Transverse colon (tissue), 4 donors: ENCODE measurements around the gene MRPS31. TPM values are rescaled to one million over a fixed set of nuclear protein-coding genes. Genes with fewer than 3 reads are reported as not detected.

Source experiments
- DNase-seq: peaks from one replicate; pipeline ENCODE4 v3.0.0-alpha.2; 2019
- H3K27ac ChIP-seq, 4 donors: fragments of 200-600 bp; sonication (generic); 2 replicates each; pipeline ENCODE4 v1.5.1; 2016 to 2018; ENCODE audit warnings: inconsistent platforms in 4 of 4
- H3K27me3 ChIP-seq: fragments of 200-600 bp; sonication (generic); 2 replicates; pipeline ENCODE4 v1.5.1; 2017; ENCODE audit warnings: inconsistent platforms
- H3K36me3 ChIP-seq, 4 donors: fragments of 200-600 bp; sonication (generic); 2 replicates each; pipeline ENCODE4 v1.5.1; 2017 to 2019; ENCODE audit warnings: inconsistent platforms in 4 of 4
- H3K4me1 ChIP-seq, 4 donors: fragments of 200-600 bp; sonication (generic); 2 replicates each; pipeline ENCODE4 v1.5.1; 2017 to 2020; ENCODE audit warnings: inconsistent platforms in 4 of 4
- H3K4me3 ChIP-seq, 4 donors: fragments of 200-600 bp; sonication (generic); 1 replicate in 1 of 4; 2 replicates in 3 of 4; pipeline versions ENCODE4 v1.5.1 to v1.6.1; 2017 to 2019; ENCODE audit warnings: inconsistent platforms in 4 of 4
- H3K9me3 ChIP-seq, 2 donors: fragments of 200-600 bp; sonication (generic); 2 replicates each; pipeline ENCODE4 v1.5.1; 2017 to 2019; ENCODE audit warnings: inconsistent platforms in 2 of 2
- CTCF ChIP-seq, 5 experiments: fragments of 200-600 bp in 3 of 5; fragments of 450-650 bp in 2 of 5; sonication (generic) in 3 of 5; IDR thresholded peaks; 1 replicate in 2 of 5; 2 replicates in 3 of 5; pipeline ENCODE4 v1.5.1; 2016 to 2017; ENCODE audit warnings: antibody characterized with exemption in 5 of 5, inconsistent platforms in 3 of 5, mild to moderate bottlenecking in 2 of 5, moderate library complexity in 1 of 5
- EP300 ChIP-seq: sonication (generic); formaldehyde crosslinking; IDR thresholded peaks from one replicate; pipeline ENCODE4 v1.6.1; 2017; ENCODE audit warnings: antibody characterized with exemption, low read depth
- POLR2A ChIP-seq: fragments of 450-650 bp; IDR thresholded peaks from one replicate; pipeline ENCODE4 v1.6.1; 2016; ENCODE audit warnings: antibody characterized with exemption, mild to moderate bottlenecking, moderate library complexity
- POLR2AphosphoS5 ChIP-seq, 3 donors: sonication (generic); formaldehyde crosslinking; IDR thresholded peaks; one replicate each; pipeline ENCODE4 v1.6.1; 2016; ENCODE audit warnings: antibody characterized with exemption in 3 of 3
- WGBS, 2 donors: methylation state at CpG; one replicate each; pipeline ENCODE4 v1.1.5; 2018; ENCODE audit warnings: low coverage in 1 of 2; 5-methylcytosine and 5-hydroxymethylcytosine counted together
- in situ Hi-C, 4 donors: fragments of 200-750 bp; cut with MboI; loops; one replicate each; pipeline versions ENCODE4 v1.15.0 to v1.15.1; 2017; ENCODE audit warnings: low sequenced_read_pairs in 3 of 4, low pct_ligation_motif_present in 1 of 4, low pct_unique_long_range_greater_than_20kb in 1 of 4
- intact Hi-C: fragments of 100-400 bp; cut with DNase I; formaldehyde crosslinking; loops from one replicate; pipeline ENCODE4 v1.15.1; 2023; ENCODE audit warnings: low total_unique reads
- total RNA-seq, 4 donors: library from RNA; depleted of rRNA; stranded (reverse); fragments of >200 nt; gene quantifications; one replicate each; pipeline ENCODE4 v1.1.0, GENCODE V29; 2016

MRPS31 gene
- total RNA-seq, 4 donors from 2014 or later, result 16.1 to 50.2 (median 25.0) TPM

DNA sequence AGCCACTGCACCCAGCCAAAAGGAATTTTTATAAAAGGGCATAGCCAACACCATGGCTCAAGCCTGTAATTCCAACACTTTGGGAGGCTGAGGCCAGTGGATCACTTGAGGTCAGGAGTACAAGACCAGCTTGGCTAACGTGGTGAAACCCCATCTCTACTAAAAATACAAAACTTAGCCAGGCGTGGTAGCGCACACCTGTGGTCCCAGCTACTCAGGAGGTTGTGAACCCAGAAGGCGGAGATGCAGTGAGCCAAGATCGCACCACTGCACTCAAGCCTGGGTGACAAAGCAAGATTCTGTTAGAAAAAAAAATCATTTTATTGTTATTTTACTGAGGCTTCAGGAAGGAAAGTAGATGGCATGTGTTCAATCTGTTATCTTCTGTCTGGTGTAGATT, 73.3 kb downstream of the MRPS31 start:
- H3K4me1 ChIP-seq, result no peaks in the 10 kb centered on the region
- peak; percentile 14 for DNase-seq
- H3K27ac ChIP-seq, result no peak overlapping the region
- no peaks in the 10 kb centered on the region for H3K36me3 ChIP-seq
- 69 to 91% methylated on average over 5 of the region's 5 CpGs for WGBS, 2 donors
- H3K27me3 ChIP-seq, result no peaks in the 10 kb centered on the region
- H3K9me3 ChIP-seq, result no peaks in the 10 kb centered on the region
- in situ Hi-C loops, result loop anchor here (25.0 kb wide), 3 partner anchors 760 to 1010 kb away; no protein-coding TSS in a partner anchor
- no peak overlapping the region for H3K4me3 ChIP-seq
- TF ChIP-seq CTCF (IDR thresholded peaks at IDR 0.05), result no peak
- TF ChIP-seq POLR2A, result no peak
- no peak for TF ChIP-seq POLR2AphosphoS5 (IDR thresholded peaks at IDR 0.05)
- TF ChIP-seq EP300, result no peak
- intact Hi-C loops, result no loop called here

DNA sequence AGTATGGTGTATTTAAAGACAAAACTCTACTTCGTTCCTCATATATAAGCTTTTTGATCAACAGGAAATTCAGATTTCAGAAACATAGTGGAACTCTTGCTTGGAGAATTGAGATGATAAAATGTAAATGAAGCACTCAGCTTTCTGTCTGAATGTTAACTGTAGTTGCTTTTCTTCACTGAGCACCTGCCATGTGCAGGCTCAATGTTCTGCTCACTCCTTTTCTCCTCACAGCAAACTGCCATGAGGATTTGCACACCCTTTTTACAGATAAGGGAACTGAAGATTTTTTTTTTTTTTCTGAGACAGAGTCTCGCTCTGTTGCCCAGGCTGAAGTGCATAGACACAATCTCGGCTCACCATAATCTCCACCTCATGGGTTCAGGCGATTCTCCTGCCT, 76.6 kb downstream of the MRPS31 start:
- Histone ChIP-seq H3K4me1 (no peaks in the 10 kb centered on the region), H3K4me3 (no peak overlapping the region), H3K9me3 (no peaks in the 10 kb centered on the region), H3K27me3 (no peaks in the 10 kb centered on the region), H3K27ac (no peak overlapping the region), H3K36me3 (no peaks in the 10 kb centered on the region)
- DNase-seq, result no peak
- WGBS, 2 donors, result 90 to 91% methylated on average over 4 of the region's 4 CpGs
- no peak for TF ChIP-seq POLR2AphosphoS5 (IDR thresholded peaks at IDR 0.05)
- no peak for TF ChIP-seq EP300
- TF ChIP-seq CTCF (IDR thresholded peaks at IDR 0.05), result no peak
- no peak for TF ChIP-seq POLR2A
- in situ Hi-C loops (loop anchor here (25.0 kb wide), 3 partner anchors 757 to 1007 kb away; no protein-coding TSS in a partner anchor), intact Hi-C loops (no loop called here)

- DNase-seq, result no peak
- Histone ChIP-seq H3K4me3 (no peak overlapping the region), H3K4me1 (no peaks in the 10 kb centered on the region), H3K27me3 (no peaks in the 10 kb centered on the region), H3K36me3 (no peaks in the 10 kb centered on the region), H3K9me3 (no peaks in the 10 kb centered on the region), H3K27ac (no peak overlapping the region)
- intact Hi-C loops (no loop called here), in situ Hi-C loops (loop anchor here (25.0 kb wide), 3 partner anchors 756 to 1006 kb away; no protein-coding TSS in a partner anchor)
- WGBS, 2 donors, result 67 to 73% methylated on average over 1 to 2 of the region's 2 CpGs
- TF ChIP-seq POLR2AphosphoS5 (IDR thresholded peaks at IDR 0.05) (no peak), EP300 (no peak), CTCF (IDR thresholded peaks at IDR 0.05) (no peak), POLR2A (no peak)
Observed at GRCh38 chr13:40692946-40693345, 78.0 kb downstream of the MRPS31 start.

- Histone ChIP-seq H3K36me3 (no peaks in the 10 kb centered on the region), H3K27me3 (no peaks in the 10 kb centered on the region), H3K27ac (no peak overlapping the region), H3K4me1 (no peaks in the 10 kb centered on the region), H3K9me3 (no peaks in the 10 kb centered on the region), H3K4me3 (no peak overlapping the region)
- no peak for TF ChIP-seq POLR2A
- TF ChIP-seq CTCF (IDR thresholded peaks at IDR 0.05), result no peak
- TF ChIP-seq EP300, result no peak
- no peak for TF ChIP-seq POLR2AphosphoS5 (IDR thresholded peaks at IDR 0.05)
- WGBS, 2 donors, result 48 to 74% methylated on average over 3 of the region's 3 CpGs
- intact Hi-C loops, result loop anchor here (10.0 kb wide), 1 partner anchor 1004 kb away; no protein-coding TSS in a partner anchor
- in situ Hi-C loops, result loop anchor here (10.0 to 25.0 kb wide), 4 partner anchors 614 to 1001 kb away; no protein-coding TSS in a partner anchor
- DNase-seq, result no peak
Observed at GRCh38 chr13:40688781-40689180, 82.2 kb downstream of the MRPS31 start.
